ENCODE measurements around the gene TSPAN6.

Gene TSPAN6

GRCh38 chrX:100673397-100673953 is 36.9 kb upstream of the TSPAN6 start:
- DNase-seq (ENCODE audit: low read depth, low spot score): no peak

GRCh38 chrX:100672966-100673365 is 36.4 kb upstream of the TSPAN6 start:
- no peak overlapping the region for H3K27ac ChIP-seq
- H3K4me3 ChIP-seq: no peak overlapping the region
- no peaks in the 10 kb centered on the region for H3K36me3 ChIP-seq (ENCODE audit: insufficient read depth, low read length)
- H3K9ac ChIP-seq (ENCODE audit: insufficient read length): no peak overlapping the region
- TF ChIP-seq FOXP2 (optimal IDR thresholded peaks at IDR 0.05; ENCODE audit: control extremely low read depth, extremely low read length, insufficient read depth) (no peak), POLR2AphosphoS5 (IDR thresholded peaks at IDR 0.05; ENCODE audit: borderline replicate concordance, low read depth, low read length) (no peak), EZH2 (IDR thresholded peaks at IDR 0.05) (no peak)
- H3K9me3 ChIP-seq (ENCODE audit: low read depth, low read length): no peaks in the 10 kb centered on the region
- DNase-seq (ENCODE audit: low read depth, low spot score): no peak

More at GRCh38 chrX:100673397-100673953, 36.9 kb upstream of the TSPAN6 start:
- no peaks in the 10 kb centered on the region for H3K36me3 ChIP-seq (ENCODE audit: insufficient read depth, low read length)
- H3K27ac ChIP-seq: no peak overlapping the region
- no peak overlapping the region for H3K9ac ChIP-seq (ENCODE audit: insufficient read length)
- no peak overlapping the region for H3K4me3 ChIP-seq
- H3K9me3 ChIP-seq (ENCODE audit: low read depth, low read length): no peaks in the 10 kb centered on the region
- no peak for TF ChIP-seq FOXP2 (optimal IDR thresholded peaks at IDR 0.05; ENCODE audit: control extremely low read depth, extremely low read length, insufficient read depth)
- no peak for TF ChIP-seq POLR2AphosphoS5 (IDR thresholded peaks at IDR 0.05; ENCODE audit: borderline replicate concordance, low read depth, low read length)
- no peak for TF ChIP-seq EZH2 (IDR thresholded peaks at IDR 0.05)

- DNase-seq (ENCODE audit: low read depth, low spot score): no peak
- TF ChIP-seq POLR2AphosphoS5 (IDR thresholded peaks at IDR 0.05; ENCODE audit: borderline replicate concordance, low read depth, low read length) (no peak), FOXP2 (optimal IDR thresholded peaks at IDR 0.05; ENCODE audit: control extremely low read depth, extremely low read length, insufficient read depth) (no peak), EZH2 (IDR thresholded peaks at IDR 0.05) (no peak)
- H3K9ac ChIP-seq (ENCODE audit: insufficient read length): no peak overlapping the region
- H3K27ac ChIP-seq: no peak overlapping the region
- no peak overlapping the region for H3K4me3 ChIP-seq
- H3K36me3 ChIP-seq (ENCODE audit: insufficient read depth, low read length): no peaks in the 10 kb centered on the region
- no peaks in the 10 kb centered on the region for H3K9me3 ChIP-seq (ENCODE audit: low read depth, low read length)
These were observed 27.0 kb upstream of the TSPAN6 start for GRCh38 chrX:100663642-100664041.

- H3K36me3 ChIP-seq (ENCODE audit: insufficient read depth, low read length): no peaks in the 10 kb centered on the region
- H3K4me3 ChIP-seq: no peak overlapping the region
- no peak overlapping the region for H3K27ac ChIP-seq
- TF ChIP-seq FOXP2 (optimal IDR thresholded peaks at IDR 0.05; ENCODE audit: control extremely low read depth, extremely low read length, insufficient read depth) (no peak), EZH2 (IDR thresholded peaks at IDR 0.05) (no peak), POLR2AphosphoS5 (IDR thresholded peaks at IDR 0.05; ENCODE audit: borderline replicate concordance, low read depth, low read length) (no peak)
- H3K9ac ChIP-seq (ENCODE audit: insufficient read length): no peak overlapping the region
- no peak for DNase-seq (ENCODE audit: low read depth, low spot score)
- no peaks in the 10 kb centered on the region for H3K9me3 ChIP-seq (ENCODE audit: low read depth, low read length)
These were observed 26.2 kb upstream of the TSPAN6 start for GRCh38 chrX:100662796-100663195.

GRCh38 chrX:100662170-100662569 is 25.6 kb upstream of the TSPAN6 start:
- no peak overlapping the region for H3K9ac ChIP-seq (ENCODE audit: insufficient read length)
- no peak overlapping the region for H3K27ac ChIP-seq
- no peak overlapping the region for H3K4me3 ChIP-seq
- TF ChIP-seq EZH2 (IDR thresholded peaks at IDR 0.05): no peak
- TF ChIP-seq FOXP2 (optimal IDR thresholded peaks at IDR 0.05; ENCODE audit: control extremely low read depth, extremely low read length, insufficient read depth): no peak
- TF ChIP-seq POLR2AphosphoS5 (IDR thresholded peaks at IDR 0.05; ENCODE audit: borderline replicate concordance, low read depth, low read length): no peak
- DNase-seq (ENCODE audit: low read depth, low spot score): no peak
- no peaks in the 10 kb centered on the region for H3K9me3 ChIP-seq (ENCODE audit: low read depth, low read length)
- no peaks in the 10 kb centered on the region for H3K36me3 ChIP-seq (ENCODE audit: insufficient read depth, low read length)

GRCh38 chrX:100659431-100660137 is 23.0 kb upstream of the TSPAN6 start:
- Histone ChIP-seq H3K27ac (no peak overlapping the region), H3K9me3 (ENCODE audit: low read depth, low read length) (no peaks in the 10 kb centered on the region), H3K36me3 (ENCODE audit: insufficient read depth, low read length) (no peaks in the 10 kb centered on the region), H3K4me3 (no peak overlapping the region), H3K9ac (ENCODE audit: insufficient read length) (no peak overlapping the region)
- no peak for TF ChIP-seq POLR2AphosphoS5 (IDR thresholded peaks at IDR 0.05; ENCODE audit: borderline replicate concordance, low read depth, low read length)
- TF ChIP-seq FOXP2 (optimal IDR thresholded peaks at IDR 0.05; ENCODE audit: control extremely low read depth, extremely low read length, insufficient read depth): no peak
- TF ChIP-seq EZH2 (IDR thresholded peaks at IDR 0.05): no peak
- no peak for DNase-seq (ENCODE audit: low read depth, low spot score)

GRCh38 chrX:100658941-100659381 is 22.4 kb upstream of the TSPAN6 start:
- Histone ChIP-seq H3K4me3 (no peak overlapping the region), H3K9ac (ENCODE audit: insufficient read length) (no peak overlapping the region), H3K27ac (no peak overlapping the region), H3K36me3 (ENCODE audit: insufficient read depth, low read length) (no peaks in the 10 kb centered on the region), H3K9me3 (ENCODE audit: low read depth, low read length) (no peaks in the 10 kb centered on the region)
- no peak for DNase-seq (ENCODE audit: low read depth, low spot score)
- TF ChIP-seq FOXP2 (optimal IDR thresholded peaks at IDR 0.05; ENCODE audit: control extremely low read depth, extremely low read length, insufficient read depth): no peak
- no peak for TF ChIP-seq EZH2 (IDR thresholded peaks at IDR 0.05)

GRCh38 chrX:100654261-100654660 is 17.7 kb upstream of the TSPAN6 start:
- Histone ChIP-seq H3K9me3 (ENCODE audit: low read depth, low read length) (no peaks in the 10 kb centered on the region), H3K4me3 (no peak overlapping the region), H3K36me3 (ENCODE audit: insufficient read depth, low read length) (no peaks in the 10 kb centered on the region), H3K9ac (ENCODE audit: insufficient read length) (no peak overlapping the region), H3K27ac (no peak overlapping the region)
- TF ChIP-seq EZH2 (IDR thresholded peaks at IDR 0.05) (no peak), FOXP2 (optimal IDR thresholded peaks at IDR 0.05; ENCODE audit: control extremely low read depth, extremely low read length, insufficient read depth) (no peak), POLR2AphosphoS5 (IDR thresholded peaks at IDR 0.05; ENCODE audit: borderline replicate concordance, low read depth, low read length) (no peak)
- no peak for DNase-seq (ENCODE audit: low read depth, low spot score)

Data from SK-N-MC (cell line).